SKM-1 treated with dmso at 0.1 percent for 144 hours (cell line): ENCODE measurements around the gene COA3.
"Not testable (repeated sequence)": the region's sequence is repeated elsewhere in the genome, so short reads cannot be mapped to it uniquely, and the experiment has no call there.

Experiments
- DNase-seq: peaks from one replicate; lab custom pipeline; 2025; ENCODE audit not compliant: unreplicated experiment; lab: John Stamatoyannopoulos, UW

COA3 gene

DNA sequence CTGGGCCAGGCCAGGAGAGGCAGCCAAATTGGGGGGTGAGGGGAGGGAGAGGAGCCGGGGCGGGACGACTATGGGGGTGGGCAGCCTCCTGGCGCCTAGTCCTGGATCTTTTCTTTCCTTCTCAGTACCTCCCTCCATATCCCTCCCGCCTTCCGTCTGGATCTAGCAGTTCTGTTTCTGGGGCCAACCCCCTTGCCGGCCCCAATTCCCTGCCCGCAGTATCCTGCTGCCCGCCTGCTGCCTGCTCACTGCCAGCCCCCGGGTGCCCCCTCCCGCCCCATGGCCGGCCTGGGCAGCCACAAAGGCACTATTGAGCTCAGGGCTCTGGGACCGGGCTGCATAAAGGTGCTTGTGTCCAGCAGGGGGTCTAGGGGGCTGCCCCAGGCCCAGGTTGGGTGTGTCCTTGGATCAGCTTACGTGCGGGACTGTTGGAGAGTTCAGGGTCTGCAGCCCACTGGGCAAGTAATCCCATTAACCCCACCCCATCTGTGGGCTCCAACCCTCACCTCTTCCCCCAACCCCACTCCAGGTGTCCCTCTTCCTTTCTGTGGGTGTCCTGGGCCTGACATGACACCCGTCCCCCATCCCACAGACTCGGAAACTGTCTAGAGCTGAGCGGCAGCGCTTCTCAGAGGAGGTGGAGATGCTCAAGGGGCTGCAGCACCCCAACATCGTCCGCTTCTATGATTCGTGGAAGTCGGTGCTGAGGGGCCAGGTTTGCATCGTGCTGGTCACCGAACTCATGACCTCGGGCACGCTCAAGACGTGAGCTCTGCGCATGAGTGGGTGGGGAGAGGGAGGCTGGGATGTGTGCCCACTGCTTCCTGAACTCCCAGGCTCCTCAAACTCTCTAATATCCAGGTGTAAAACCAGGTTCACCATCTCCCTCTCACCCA is 16.1 kb downstream of the COA3 start:
- DNase-seq = no peak

DNA sequence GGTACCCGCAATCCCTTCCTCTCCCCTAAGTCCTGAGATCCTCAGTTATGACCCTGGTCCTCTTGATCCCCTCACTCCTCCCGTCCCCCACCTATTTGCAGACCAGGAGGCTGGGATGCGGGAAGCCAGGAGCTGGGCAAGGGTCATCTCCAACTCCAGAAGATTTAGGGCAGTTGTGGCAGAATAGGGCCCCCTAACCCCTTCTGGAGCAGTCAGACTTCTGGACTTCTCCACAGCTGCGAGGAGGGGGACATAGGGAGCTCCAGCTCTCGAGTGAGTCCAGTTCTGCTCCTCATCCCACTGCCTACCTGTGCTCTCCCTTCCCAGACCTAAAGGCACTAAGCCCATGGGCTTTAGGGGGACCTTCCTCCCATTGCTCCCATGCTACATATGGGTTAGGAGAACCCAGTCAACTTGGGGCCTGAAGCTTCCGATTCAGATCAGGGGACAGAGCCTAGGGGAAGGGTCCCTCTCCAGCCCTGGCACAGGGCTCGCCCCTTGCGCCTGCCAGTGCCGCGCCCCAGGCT is 16.8 kb downstream of the COA3 start:
- DNase-seq = no peak

DNA sequence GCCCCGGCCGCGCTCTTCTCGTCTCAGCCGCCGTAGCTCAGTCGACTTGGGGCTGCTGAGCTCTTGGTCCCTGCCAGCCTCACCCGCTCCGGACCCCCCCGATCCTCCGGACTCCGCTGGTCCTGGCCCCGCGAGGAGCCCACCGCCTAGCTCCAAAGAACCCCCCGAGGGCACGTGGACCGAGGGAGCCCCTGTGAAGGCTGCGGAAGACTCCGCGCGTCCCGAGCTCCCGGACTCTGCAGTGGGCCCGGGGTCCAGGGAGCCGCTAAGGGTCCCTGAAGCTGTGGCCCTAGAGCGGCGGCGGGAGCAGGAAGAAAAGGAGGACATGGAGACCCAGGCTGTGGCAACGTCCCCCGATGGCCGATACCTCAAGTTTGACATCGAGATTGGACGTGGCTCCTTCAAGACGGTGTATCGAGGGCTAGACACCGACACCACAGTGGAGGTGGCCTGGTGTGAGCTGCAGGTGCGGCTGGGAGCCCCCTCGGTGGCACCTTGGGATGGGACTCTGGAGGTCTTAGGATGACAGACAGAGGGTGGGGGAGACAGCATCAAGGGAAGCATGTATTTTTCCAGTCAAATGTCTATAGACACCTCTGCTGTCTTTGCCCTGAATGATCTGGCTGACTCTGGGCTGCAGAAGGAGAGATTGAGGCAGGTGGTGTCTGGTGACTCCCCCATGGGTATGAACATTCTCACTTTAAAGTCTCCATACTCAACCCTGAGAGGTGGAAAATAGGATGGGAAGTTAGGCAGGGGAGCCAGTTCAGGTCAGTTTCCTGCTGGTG is 17.5 kb downstream of the COA3 start:
- DNase-seq = no peak

DNA sequence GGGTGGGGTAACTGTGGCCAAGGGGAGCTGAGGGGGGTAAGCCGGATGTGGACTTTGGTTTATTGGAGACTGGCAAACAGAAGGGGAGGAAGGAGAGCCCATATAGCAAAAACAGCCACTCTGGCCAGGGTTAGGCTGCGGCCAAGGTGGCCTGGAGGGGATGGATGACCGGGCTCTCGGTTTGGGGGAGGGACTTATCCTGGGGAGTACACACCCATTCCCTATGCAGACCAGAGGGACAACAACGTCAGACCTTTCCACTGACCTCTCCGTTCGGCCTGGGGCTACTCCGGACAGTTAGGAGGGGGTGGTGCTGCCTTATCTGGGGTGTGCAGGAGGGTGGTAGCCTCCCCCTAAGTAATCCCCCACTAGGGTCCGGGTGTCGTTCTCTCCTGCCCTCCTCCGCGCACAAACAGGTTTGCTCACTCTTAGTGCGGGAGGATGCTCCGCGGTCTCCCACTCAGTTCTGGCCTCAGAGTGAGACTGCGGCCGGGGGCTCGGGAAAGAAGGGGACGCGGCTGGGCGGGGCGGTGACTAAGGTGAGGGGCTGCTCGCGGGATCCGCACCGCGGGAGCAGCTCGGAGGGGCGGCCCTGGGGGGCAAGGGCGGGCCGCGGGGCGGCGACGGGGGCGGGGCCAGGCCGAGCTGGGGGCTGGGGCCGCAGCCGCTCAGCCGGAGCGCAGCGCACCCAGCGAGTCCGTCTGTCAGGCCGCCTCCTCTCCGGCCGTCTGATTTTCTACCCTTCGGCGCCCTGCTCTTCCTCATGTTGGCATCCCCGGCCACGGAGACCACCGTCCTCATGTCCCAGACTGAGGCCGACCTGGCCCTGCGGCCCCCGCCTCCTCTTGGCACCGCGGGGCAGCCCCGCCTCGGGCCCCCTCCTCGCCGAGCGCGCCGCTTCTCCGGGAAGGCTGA is 18.3 kb downstream of the COA3 start, which contains the start of gene WNK4:
WNK4 (plus strand) TSS at position 675 of the 915 bp plus-strand sequence; CDS start at position 764, 89 bp downstream.
- no peak for DNase-seq

DNA sequence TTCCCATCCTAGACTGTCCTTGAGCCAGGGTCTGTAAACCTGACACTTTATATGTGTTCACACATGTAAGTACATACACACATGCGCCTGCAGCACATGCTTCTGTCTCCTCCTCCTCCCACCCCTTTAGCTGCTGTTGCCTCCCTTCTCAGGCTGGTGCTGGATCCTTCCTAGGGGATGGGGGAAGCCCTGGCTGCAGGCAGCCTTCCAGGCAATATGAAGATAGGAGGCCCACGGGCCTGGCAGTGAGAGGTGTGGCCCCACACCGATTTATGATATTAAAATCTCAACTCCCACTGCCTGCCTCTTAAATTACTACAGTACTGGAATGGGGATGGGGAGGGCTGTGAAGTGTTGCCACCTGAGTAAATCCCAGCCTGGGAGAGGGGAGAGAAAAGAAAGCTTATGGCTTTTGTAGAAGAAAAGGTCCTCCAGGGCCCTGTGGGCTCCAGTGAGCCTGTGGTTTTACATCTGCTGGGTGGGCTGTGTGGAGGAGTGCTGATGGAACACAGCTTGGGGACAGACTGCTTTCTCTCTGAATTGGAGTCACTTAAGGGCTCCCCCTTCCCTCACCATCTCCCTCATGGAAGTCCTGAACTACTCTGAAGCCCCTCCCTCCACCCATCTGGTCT is 19.1 kb downstream of the COA3 start:
- no peak for DNase-seq

DNA sequence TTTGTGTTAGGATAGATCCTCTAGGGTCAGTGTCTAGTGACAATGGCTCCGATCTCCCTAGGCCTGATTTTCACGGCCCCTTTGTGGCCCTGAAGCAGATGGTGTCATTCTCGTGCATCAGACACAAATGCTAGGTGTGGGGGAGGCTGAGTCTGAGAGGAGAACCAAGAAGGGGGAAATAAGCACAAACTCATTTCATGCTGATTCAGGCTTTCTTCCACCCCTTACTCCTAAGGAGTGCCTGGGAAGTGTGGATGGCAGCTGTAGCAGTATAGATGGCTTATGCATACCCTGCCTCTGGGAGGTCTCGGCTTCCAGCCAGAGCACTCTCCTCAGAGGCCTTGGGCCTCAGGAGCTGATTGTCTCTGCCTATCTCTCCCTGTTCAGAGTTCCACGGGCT is 19.9 kb downstream of the COA3 start:
- no peak for DNase-seq

DNA sequence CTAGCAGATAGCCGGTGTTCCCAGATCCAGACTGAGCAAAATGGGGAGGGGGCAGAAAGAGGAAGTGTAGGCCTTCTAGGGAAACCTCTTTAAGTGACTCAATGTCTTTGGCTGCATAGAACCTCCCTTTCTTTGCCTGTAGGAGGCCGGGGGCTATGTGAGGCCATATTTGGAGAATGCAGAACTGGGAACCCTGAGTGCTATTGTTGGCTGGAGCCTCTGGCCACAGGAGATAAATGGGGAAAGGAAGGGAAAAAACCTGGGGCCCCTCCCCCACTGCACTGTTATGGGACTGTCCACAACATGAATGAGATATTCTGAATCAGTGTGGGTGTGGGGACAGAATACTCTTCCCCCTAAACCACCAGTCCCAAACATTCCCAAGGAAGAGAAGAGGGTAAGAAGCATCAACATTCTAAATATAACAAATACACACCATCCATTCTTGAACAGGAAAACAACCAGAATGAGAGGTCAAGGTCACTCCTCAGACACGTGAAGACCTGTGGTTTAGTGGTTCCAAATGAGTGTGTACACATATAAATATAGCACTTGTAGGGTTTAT is 22.9 kb downstream of the COA3 start:
- DNase-seq = peak; percentile 88

DNA sequence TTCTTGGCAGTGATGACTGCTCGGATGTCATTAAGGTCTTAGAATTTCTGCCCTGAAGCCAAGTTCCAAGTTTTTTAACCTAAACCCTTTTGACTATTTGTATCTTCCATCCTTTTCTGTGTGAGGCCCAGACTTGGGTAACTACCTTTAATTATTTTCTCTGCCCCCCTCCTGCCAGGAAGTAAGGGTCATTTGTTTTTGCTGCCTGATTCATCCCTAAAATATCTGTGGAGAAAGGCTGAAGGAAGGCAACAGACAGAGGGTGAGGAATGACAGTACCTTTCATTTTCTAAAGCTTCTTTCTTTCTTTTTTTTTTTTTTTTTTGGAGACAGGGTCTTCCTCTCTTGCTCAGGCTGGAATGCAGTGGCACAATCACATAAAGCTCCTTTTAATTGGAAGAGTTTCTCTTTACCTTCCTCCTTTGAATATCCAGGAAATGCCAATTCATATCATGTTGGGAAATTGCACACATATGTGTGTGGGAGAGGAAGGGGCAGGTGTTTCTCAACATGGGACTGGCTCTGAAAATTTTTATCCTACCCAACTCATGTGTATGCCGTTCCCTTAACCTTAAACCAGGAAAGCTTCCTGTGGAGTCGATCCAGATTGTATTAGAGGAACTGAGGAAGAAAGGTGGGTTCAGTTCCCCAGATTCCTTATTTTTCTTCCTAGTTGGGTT is 24.3 kb downstream of the COA3 start:
- DNase-seq = no peak

DNA sequence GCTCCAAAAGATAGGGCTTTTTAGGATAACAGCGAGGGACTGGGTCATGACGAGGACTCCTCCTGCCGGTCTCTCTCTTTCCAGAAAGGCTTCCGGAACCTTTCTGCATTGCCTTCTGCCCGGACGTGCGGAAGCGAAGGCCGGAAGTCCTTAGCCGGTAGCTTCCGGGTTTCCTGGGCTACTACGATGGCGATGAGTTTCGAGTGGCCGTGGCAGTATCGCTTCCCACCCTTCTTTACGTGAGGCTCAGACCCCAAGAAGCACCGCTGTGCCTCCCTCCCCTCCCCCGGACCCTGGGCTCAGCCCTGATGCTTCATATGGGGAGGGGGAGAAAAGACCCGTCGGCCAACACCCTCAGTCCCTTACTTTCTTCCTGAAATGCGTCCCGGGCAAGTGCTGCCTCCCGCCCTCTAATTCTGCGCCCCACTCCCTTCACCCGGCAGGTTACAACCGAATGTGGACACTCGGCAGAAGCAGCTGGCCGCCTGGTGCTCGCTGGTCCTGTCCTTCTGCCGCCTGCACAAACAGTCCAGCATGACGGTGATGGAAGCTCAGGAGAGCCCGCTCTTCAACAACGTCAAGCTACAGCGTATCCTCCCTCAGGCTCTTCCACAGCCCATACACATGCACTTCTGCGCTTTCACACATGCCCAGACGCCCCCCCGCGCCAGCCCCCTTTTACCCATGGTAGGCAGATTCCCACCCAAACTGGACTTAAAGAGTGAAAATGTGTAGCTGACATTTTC is 25.0 kb downstream of the COA3 start, which contains the start of gene VPS25:
VPS25 (plus strand) TSS at position 160 of the 746 bp plus-strand sequence; CDS start at position 187, 27 bp downstream.
- peak; percentile 66 for DNase-seq

DNA sequence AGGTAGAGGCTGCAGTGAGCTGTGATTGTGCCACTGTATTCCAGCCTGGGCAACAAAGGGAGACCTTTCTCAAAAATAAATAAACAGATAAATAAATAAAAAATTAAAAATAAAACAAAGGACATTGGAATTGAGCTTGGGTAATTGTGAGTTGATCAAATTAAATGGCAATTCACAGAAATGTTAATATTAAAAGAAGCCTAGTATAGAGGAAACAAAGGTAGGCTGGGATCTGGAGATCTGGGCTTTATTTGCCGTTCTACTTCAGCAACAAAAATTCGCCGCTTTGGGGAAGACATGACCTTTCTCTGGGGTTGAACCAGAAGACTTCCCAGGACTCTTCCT is 25.6 kb downstream of the COA3 start:
- no peak for DNase-seq

DNA sequence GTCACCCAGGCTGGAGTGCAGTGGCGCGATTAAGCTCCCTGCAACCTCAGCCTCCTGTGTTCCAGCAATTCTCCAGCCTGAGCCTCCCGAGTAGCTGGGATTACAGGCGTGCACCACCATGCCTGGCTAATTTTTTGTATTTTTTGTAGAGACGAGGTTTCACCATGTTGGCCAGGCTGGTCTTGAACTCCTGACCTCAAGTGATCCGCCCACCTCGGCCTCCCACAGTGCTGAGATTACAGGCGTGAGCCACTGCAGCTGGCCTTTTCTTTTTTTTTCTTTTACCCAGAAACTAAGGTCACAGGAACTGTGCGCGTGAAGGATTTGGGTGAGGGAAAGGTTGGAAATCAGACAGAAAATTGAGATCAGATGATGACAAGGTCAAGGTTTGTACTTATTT is 28.5 kb downstream of the COA3 start:
- not testable (repeated sequence) for DNase-seq

DNA sequence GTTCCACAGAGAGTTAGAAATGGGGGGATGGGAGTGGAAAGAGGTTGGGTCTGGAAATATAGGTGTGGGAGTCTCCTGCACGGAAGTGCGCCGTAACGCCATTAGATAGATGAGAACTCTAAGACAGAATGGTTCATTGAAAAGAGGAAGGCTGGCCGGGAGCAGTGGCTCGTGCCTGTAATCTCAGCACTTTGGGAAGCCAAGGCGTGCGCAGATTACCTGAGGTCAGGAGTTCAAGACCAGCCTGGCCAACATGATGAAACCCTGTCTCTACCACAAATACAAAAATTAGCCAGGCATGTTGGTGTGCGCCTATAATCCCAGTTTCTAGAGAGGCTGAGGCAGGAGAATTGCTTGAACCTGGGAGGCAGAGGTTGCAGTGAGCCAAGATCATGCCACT is 30.5 kb downstream of the COA3 start:
- not testable (repeated sequence) for DNase-seq

DNA sequence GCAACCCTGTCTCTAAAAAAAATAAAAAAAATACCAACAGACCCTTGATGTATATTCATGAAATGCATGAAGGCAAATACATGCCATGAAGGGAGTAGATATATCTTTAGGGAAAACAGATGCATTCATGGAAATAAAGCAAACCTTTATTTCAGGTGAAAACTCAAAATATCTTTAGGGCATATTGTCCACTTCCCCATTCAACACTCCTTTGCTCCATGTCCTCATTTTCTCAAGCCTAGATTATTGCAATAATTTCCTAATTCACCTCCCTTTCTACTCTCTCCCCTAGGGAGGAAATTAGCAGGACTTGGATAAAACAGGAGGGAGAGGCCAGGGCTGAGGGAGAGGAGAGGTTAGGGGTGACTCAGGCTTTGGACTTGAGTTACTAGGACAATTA is 31.0 kb downstream of the COA3 start:
- DNase-seq = no peak

DNA sequence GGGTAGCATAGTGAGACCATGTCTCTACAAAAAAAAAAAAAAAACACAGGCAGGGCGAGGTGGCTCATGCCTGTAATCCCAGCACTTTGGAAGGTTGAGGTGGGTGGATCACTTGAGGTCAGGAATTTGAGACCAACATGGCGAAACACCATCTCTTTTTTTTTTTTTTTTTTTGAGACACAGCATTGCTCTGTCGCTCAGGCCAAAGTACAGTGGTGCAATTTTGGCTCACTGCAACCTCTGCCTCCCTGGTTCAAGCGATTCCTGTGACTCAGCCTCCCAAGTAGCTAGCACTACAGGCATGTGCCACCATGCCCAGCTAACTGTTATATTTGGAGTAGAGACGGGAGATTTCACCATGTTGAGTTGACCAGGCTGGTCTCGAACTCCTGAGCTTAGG is 32.4 kb downstream of the COA3 start:
- DNase-seq = no peak

DNA sequence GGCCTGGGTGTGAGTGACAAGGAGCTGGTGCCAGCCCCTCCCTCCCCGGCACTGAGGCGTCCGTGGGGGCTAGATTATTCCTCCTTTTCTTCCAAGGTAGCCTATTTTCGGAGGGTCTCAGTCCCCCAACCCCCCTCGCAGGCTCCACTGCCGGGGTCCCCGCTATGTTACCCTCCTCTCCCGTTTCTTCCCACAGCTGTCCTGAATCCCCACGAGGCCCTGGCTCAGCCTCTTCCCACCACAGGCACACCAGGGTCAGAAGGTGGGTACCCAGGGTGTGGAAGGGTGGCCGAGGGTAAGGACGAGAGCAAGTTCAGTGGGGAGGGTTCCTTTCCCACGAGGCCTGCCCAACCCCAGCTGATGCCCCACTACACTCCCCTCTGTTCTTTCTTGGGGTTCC is 36.9 kb downstream of the COA3 start:
- no peak for DNase-seq

DNA sequence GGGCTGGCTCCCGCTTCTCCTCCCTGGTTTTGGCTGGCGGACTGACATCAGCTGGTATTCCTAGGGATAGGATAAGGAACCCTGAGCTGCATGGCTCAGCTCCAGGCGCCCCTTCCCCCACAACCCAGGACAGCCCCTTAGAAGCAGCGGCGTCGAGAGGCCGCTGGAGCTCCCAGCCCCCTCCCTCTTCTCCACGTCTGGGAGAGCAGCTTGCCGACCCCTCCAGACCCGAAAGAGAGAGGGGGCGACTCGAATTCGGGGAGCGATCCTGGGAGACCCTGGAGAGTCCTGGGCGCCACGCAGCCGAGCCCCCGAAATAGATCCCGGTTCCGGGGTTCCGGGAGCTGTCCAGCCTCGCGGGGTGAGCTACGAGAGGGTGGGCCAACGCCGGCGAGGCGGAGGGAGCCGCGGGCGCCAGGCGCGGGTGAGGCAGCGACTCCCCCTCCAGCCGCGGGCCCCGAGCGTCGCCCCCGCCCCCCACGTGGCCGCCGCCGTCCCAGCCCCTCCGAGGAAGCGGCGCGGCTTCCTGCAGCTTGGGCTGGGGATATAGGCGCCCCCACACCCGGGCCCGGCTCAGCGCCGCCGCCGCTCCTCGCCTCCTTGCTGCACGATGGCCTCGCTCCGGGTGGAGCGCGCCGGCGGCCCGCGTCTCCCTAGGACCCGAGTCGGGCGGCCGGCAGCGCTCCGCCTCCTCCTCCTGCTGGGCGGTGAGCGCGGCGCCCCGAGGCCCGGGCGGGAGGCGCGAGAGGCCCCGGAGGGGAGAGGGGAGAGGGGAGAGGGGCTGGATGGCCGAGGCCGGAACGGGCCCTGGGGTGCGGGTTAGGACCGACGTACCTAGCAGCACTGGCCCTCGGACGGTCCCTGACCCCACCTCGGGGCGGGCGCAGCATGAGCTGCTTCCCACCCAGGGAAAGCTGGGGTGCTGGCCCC is 37.6 kb downstream of the COA3 start, which contains the start of gene RAMP2:
RAMP2 (plus strand) TSS at position 576 of the 930 bp plus-strand sequence; CDS start at position 611, 35 bp downstream.
- no peak for DNase-seq

DNA sequence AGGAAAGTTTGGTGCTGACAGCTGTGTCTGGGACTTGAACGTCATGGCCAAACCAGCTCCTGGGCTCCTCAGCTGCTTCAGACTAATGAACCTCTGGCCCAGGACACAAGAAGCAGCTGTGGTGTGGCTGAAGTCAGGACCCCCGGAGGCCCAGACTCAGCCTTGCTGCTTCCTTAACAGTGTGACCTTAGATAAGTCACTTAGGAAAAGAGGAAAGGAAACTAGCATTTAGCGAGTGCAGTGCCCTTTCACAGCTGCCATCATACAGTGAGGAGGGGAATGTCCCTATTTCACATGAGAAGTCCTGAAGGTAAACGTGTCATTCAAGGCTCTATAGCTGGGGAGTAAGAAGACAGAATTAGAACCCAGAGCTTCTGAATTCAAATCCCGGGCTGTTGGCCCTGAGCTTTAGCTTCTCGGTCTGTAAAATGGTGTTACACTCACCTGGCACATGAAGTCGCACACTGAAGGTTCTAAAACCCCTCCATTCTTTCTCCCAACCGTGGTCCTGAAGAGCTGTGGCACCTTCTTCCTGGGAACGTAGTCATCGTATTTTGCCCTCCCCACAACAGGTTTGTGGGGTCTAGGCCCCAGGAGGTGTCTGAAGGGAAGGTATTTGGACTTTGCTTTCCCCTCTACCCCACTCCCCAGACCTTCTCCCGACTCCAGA is 38.4 kb downstream of the COA3 start:
- DNase-seq = no peak
